Chondrocyte (in vitro differentiated cells): Measurements from ENCODE around the gene PHKG1. TPM values are rescaled to one million over a fixed set of nuclear protein-coding genes. Genes with fewer than 3 reads are reported as not detected.
"Not testable (repeated sequence)": the region's sequence is repeated elsewhere in the genome, so short reads cannot be mapped to it uniquely, and the experiment has no call there.

Experiments used
- DNase-seq: peaks from one replicate; pipeline ENCODE4 v3.0.0; 2021; ENCODE audit warnings: mixed read lengths, low spot score
- H3K27ac Mint-ChIP-seq: one replicate; pipeline ENCODE4 v1.8.0; 2021; ENCODE audit warnings: mild to moderate bottlenecking, moderate library complexity, mixed read lengths; ENCODE audit not compliant: unreplicated experiment
- H3K27me3 Mint-ChIP-seq: 2 replicates; pipeline ENCODE4 v1.8.0; 2021; ENCODE audit warnings: low read depth, mixed read lengths
- H3K36me3 Mint-ChIP-seq: 2 replicates; pipeline ENCODE4 v1.8.0; 2021; ENCODE audit warnings: low read depth, mixed read lengths
- H3K4me1 Mint-ChIP-seq: 2 replicates; pipeline ENCODE4 v1.8.0; 2021; ENCODE audit warnings: low read depth, mild to moderate bottlenecking, mixed read lengths
- H3K4me3 Mint-ChIP-seq: one replicate; pipeline ENCODE4 v1.8.0; 2021; ENCODE audit warnings: mild to moderate bottlenecking, moderate library complexity, mixed read lengths; ENCODE audit not compliant: unreplicated experiment
- H3K9me3 Mint-ChIP-seq: 2 replicates; pipeline ENCODE4 v1.8.0; 2021; ENCODE audit warnings: low read depth, mixed read lengths
- total RNA-seq: library from RNA; stranded (reverse); gene quantifications from 3 replicates; pipeline ENCODE4 v1.2.1, GENCODE V29; 2021
- TF ChIP-seq, protein P1 (sequence below): fragments of 200-600 bp; sonication (generic); IDR thresholded peaks from 2 replicates; pipeline ENCODE4 v1.5.0; 2021; ENCODE audit warnings: antibody characterized with exemption, mild to moderate bottlenecking, moderate library complexity

The PHKG1 gene
- total RNA-seq, 1 donor from 2014 or later: 0.15 TPM

DNA sequence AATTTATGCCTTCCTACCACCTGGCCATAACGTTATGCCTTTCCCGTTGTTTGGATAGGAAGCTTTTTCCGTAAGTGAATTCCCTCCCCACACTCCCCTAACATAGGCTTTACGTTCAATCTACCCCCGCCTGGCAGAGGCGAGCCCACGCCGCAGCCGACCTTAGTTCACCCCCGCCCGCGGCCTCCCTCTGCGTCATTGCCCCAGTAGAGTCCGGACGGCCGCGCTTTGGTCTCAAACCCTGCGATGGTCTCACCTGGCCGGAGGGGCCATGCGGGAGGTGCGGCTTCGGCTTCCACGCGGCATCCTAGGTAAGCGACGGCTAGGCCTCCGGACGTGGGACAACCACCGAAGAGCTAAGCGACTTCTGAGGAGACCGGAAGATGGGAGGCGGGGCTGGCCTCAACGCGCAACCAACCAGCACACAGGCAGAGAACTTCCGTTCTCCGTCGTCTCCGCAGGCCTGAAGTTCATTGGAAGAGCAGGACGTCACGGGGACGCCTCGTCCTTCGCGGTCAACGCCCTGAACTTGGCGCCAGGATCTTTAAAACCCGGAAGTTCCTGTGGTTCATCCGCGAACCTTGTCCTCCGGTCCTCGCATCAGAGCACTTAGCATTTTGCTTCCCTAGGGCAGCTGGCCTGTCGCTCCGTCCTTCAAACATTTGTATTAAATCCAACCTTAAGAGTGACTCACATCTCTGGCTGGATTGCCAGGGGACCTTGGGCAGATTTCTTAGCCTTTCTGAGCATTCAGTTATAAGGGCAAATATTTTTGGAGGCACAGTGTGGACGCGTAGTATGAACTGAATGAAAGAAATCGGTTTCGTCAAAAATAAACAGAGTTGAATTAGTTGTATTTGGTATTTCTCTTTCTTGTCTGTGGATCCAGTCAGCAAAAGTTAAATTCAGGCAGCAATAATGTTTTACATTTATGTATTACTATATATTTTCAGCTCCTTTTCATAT is 13.6 kb upstream of the PHKG1 start, which contains the start of gene CHCHD2:
Gene CHCHD2, minus strand, starts transcription at position 369 of the 966 bp plus-strand sequence. Its CDS starts 63 bp downstream, at position 306.
- Mint-ChIP-seq H3K27me3 (no peaks in the 10 kb centered on the region), H3K36me3 (peaks cover 5% of the 10 kb centered on the region), H3K4me3 (peak within 1 kb of the TSS; percentile 86), H3K9me3 (peaks cover 2% of the 10 kb centered on the region), H3K4me1 (peaks cover 13% of the 10 kb centered on the region), H3K27ac (peak within 1 kb of the TSS; percentile 94)
- TF ChIP-seq, protein P1, sequence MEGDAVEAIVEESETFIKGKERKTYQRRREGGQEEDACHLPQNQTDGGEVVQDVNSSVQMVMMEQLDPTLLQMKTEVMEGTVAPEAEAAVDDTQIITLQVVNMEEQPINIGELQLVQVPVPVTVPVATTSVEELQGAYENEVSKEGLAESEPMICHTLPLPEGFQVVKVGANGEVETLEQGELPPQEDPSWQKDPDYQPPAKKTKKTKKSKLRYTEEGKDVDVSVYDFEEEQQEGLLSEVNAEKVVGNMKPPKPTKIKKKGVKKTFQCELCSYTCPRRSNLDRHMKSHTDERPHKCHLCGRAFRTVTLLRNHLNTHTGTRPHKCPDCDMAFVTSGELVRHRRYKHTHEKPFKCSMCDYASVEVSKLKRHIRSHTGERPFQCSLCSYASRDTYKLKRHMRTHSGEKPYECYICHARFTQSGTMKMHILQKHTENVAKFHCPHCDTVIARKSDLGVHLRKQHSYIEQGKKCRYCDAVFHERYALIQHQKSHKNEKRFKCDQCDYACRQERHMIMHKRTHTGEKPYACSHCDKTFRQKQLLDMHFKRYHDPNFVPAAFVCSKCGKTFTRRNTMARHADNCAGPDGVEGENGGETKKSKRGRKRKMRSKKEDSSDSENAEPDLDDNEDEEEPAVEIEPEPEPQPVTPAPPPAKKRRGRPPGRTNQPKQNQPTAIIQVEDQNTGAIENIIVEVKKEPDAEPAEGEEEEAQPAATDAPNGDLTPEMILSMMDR: no peak
- DNase-seq: peak; percentile 97

DNA sequence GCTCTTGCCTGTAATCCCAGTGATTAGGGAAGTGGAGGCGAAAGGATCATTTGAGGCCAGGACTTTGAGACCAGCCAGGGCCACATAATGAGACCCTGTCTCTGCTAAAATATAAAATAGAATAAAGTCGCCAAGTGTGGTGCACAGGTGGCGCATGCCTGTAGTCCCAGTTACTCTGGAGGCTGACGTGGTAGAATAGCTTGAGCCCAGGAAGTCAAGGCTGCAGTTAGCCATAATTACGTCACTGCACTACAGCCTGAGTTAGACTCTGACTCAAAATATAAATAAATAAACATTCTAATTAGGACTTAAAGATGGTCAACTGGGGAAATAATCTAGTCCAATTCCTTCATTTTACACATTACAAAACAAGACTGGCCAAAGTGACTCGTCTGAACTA is 12.8 kb upstream of the PHKG1 start:
- peaks cover 2% of the 10 kb centered on the region for H3K9me3 Mint-ChIP-seq
- H3K4me3 Mint-ChIP-seq: peak overlapping the region; percentile 86
- peaks cover 5% of the 10 kb centered on the region for H3K36me3 Mint-ChIP-seq
- TF ChIP-seq, protein P1: no peak
- peak overlapping the region; percentile 94 for H3K27ac Mint-ChIP-seq
- H3K4me1 Mint-ChIP-seq: peaks cover 13% of the 10 kb centered on the region
- DNase-seq: peak; percentile 12
- H3K27me3 Mint-ChIP-seq: no peaks in the 10 kb centered on the region

DNA sequence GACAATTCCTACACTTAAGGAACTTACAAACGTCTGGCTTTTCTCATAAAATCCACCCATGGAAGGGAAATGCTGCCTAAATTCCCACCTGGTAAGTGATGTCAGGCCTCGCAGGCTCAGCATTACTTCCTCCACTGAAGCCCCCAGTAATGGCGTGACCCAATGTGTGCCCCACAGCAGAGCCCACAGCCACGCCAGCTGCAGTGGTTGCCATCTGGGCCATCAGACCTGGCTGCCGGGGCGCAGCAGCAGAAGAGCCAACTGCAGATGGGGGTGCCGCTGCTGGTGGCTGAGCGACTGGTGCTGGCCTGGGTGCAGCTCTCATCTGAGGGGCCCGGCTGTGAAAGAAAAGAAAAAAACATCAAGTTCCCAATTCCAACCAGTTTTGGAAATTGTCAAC is 11.4 kb upstream of the PHKG1 start:
- not testable (repeated sequence) for H3K27ac Mint-ChIP-seq, H3K4me3 Mint-ChIP-seq, H3K36me3 Mint-ChIP-seq, H3K27me3 Mint-ChIP-seq, H3K9me3 Mint-ChIP-seq
- H3K4me1 Mint-ChIP-seq: peaks cover 13% of the 10 kb centered on the region
- DNase-seq: peak; percentile 17

DNA sequence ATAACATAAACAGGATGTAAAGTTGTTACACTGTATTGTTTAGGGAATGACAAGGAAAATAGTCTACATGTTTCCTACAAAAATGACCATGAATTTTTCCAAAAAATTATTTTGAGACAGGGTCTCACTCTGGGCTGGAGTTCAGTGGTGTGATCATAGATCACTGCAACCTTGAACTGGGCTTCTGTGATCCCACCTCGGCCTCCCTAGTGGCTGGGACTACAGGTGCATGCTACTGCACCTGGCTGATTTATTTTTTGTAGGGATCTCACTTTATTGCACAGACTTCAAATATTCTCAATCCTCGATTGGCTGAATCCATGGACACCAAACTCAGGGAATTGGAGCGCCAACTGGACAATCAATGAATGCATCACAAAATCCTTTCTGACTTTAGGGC is 6.9 kb upstream of the PHKG1 start:
- Mint-ChIP-seq H3K9me3 (no peaks in the 10 kb centered on the region), H3K36me3 (peaks cover 6% of the 10 kb centered on the region), H3K27ac (no peak overlapping the region), H3K4me3 (no peak overlapping the region), H3K27me3 (no peaks in the 10 kb centered on the region), H3K4me1 (peaks cover 3% of the 10 kb centered on the region)
- DNase-seq: peak; percentile 8
- TF ChIP-seq, protein P1: no peak

DNA sequence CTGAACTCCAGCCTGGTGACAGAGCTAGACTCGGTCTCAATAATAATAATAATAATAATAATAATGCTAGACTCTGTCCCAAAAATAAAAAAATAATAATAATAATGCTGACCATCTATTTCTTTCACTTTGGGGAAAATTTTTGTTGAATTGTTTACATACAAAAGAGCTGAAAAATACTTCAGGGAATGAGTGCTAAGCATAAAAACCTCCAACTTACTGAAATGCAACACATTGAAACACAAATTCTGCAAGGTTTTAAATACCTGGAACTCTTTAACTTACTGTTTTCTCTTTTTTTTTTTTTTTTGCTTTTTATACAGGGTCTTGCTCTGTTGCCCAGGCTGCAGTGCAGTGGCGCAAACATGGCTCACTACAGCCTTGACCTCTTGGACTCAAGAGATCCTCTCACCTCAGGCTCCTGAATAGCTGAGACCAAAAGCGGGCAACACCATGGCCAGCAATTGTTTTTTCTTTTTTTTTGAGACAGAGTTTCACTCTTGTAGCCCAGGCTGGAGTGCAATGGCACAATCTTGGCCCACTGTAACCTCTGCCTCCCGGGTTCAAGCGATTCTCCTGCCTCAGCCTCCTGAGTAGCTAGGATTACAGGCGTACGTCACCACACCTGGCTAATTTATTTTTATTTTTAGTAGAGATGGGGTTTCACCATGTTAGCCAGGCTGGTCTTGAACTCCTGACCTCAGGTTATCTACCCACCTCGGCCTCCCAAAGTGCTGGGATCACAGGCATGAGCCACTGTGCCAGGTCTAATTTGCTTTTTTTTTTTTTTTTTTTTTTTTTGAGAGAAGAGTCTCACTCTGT is 5.6 kb upstream of the PHKG1 start:
- DNase-seq: peak; percentile 32
- H3K27me3 Mint-ChIP-seq, H3K4me1 Mint-ChIP-seq: not testable (repeated sequence)

DNA sequence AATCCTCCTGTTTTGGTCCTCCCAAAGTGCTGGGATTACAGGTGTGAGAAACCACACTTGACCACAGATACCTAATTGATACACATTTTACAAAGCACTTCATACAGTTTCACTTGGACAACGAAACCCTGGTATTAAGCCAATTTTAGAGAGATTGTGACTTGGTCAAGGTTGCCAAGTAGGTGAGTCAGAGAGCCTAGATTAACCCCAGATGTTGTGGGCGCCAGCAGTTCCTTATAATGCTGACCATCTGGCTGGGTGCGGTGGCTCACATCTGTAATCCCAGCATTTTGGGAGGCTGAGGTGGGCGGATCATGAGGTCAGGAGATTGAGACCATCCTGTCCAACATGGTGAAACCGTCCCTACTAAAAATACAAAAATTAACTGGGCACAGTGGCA is 4.9 kb upstream of the PHKG1 start:
- no peak overlapping the region for H3K27ac Mint-ChIP-seq
- TF ChIP-seq, protein P1: no peak

More for the DNA sequence above, 5.6 kb upstream of the PHKG1 start:
- H3K27ac Mint-ChIP-seq, H3K9me3 Mint-ChIP-seq, H3K4me3 Mint-ChIP-seq, H3K36me3 Mint-ChIP-seq: not testable (repeated sequence)

DNA sequence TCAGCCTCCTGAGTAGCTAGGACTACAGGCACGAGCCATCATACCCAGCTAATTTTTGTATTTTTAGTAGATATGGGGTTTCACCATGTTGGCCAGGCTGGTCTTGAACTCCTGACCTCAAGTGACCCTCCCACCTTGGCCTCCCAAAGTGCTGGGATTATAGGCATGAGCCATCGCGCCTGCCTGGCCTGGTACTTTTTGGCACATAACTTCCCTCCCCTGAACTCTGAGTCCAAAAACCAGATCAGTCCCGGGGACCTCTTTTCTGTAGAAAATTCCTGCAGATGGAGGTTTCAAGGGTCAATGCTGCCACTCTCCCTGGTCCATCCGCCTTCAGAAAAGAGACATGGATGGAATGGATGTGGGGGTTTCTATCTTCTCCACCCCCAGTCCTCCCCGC is 364 bp downstream of the PHKG1 start:
- not testable (repeated sequence) for H3K36me3 Mint-ChIP-seq, DNase-seq, H3K27me3 Mint-ChIP-seq, H3K27ac Mint-ChIP-seq, H3K9me3 Mint-ChIP-seq, H3K4me3 Mint-ChIP-seq
- H3K4me1 Mint-ChIP-seq: peaks cover 22% of the 10 kb centered on the region

More for the DNA sequence above, 4.9 kb upstream of the PHKG1 start:
- DNase-seq: peak; percentile 9
- H3K9me3 Mint-ChIP-seq: no peaks in the 10 kb centered on the region
- H3K36me3 Mint-ChIP-seq: peaks cover 2% of the 10 kb centered on the region
- H3K27me3 Mint-ChIP-seq: no peaks in the 10 kb centered on the region
- H3K4me3 Mint-ChIP-seq: no peak overlapping the region
- peaks cover 9% of the 10 kb centered on the region for H3K4me1 Mint-ChIP-seq
